DND-41 (cell line): ENCODE data around the gene PPIC.

Experiments used
- CTCF ChIP-seq: IDR thresholded peaks from 2 replicates; pipeline ENCODE4 v1.5.1; 2012; ENCODE audit warnings: borderline replicate concordance, low read length, moderate library complexity, mild to moderate bottlenecking; ENCODE audit not compliant: poor library complexity, severe bottlenecking; ENCODE audit errors: extremely low read depth
- EZH2 ChIP-seq: IDR thresholded peaks from 3 replicates; pipeline ENCODE4 v1.6.1; 2012; ENCODE audit warnings: borderline replicate concordance, low read depth, mild to moderate bottlenecking, moderate library complexity, low read length, inconsistent platforms; ENCODE audit not compliant: severe bottlenecking

- no peak for TF ChIP-seq EZH2
- no peak for TF ChIP-seq CTCF
These were observed 22.9 kb upstream of the PPIC start for GRCh38 chr5:123059455-123059854.
